Neuronal stem cell (in vitro differentiated cells): ENCODE data around the gene C4orf54.

Source experiments
- DNase-seq: peaks from one replicate; pipeline ENCODE4 v3.0.0-alpha.2; 2013; ENCODE audit warnings: low spot score
- H2AFZ ChIP-seq: one replicate; pipeline ENCODE4 v1.6.1; 2013; ENCODE audit warnings: mild to moderate bottlenecking, low read length, inconsistent platforms
- H2AK5ac ChIP-seq: 2 replicates; pipeline ENCODE4 v1.6.1; 2013; ENCODE audit warnings: low read depth, mild to moderate bottlenecking, inconsistent platforms, low read length, moderate library complexity, mixed read lengths
- H2BK120ac ChIP-seq: 2 replicates; pipeline ENCODE4 v1.6.1; 2013; ENCODE audit warnings: low read depth, mild to moderate bottlenecking, inconsistent platforms, low read length, moderate library complexity, mixed read lengths
- H2BK12ac ChIP-seq: one replicate; pipeline ENCODE4 v1.6.1; 2013; ENCODE audit warnings: low read length, inconsistent platforms
- H2BK15ac ChIP-seq: 2 replicates; pipeline ENCODE4 v1.6.1; 2013; ENCODE audit warnings: mild to moderate bottlenecking, low read length, inconsistent platforms, mixed read lengths
- H2BK5ac ChIP-seq: one replicate; pipeline ENCODE4 v1.6.1; 2013; ENCODE audit warnings: inconsistent platforms, mild to moderate bottlenecking, low read length, moderate library complexity
- H3K14ac ChIP-seq: one replicate; pipeline ENCODE4 v1.6.1; 2013; ENCODE audit warnings: low read length, inconsistent platforms
- H3K18ac ChIP-seq: 2 replicates; pipeline ENCODE4 v1.6.1; 2013; ENCODE audit warnings: low read length, inconsistent platforms
- H3K23ac ChIP-seq: 2 replicates; pipeline ENCODE4 v1.6.1; 2013; ENCODE audit warnings: low read depth, mild to moderate bottlenecking, mixed read lengths, low read length, inconsistent platforms; ENCODE audit not compliant: poor library complexity
- H3K27ac ChIP-seq: replicated peaks from 3 replicates; pipeline ENCODE4 v1.5.1; 2013; ENCODE audit warnings: low read length, inconsistent platforms
- H3K27me3 ChIP-seq, 3 experiments: 2 replicates each; pipeline ENCODE4 v1.6.1; 2013; ENCODE audit warnings: low read length in 3 of 3, mild to moderate bottlenecking in 2 of 3, inconsistent platforms in 1 of 3, low read depth in 1 of 3, mixed read lengths in 1 of 3, moderate library complexity in 1 of 3; ENCODE audit not compliant: control insufficient read depth in 3 of 3, insufficient read depth in 3 of 3
- H3K36me3 ChIP-seq, 2 donors: replicated peaks in 1 of 2; 2 replicates each; pipeline ENCODE4 v1.6.1; 2013; ENCODE audit warnings: low read length in 2 of 2; ENCODE audit not compliant: control insufficient read depth in 2 of 2, insufficient read depth in 2 of 2
- H3K4ac ChIP-seq: 2 replicates; pipeline ENCODE4 v1.6.1; 2013; ENCODE audit warnings: inconsistent platforms, mild to moderate bottlenecking, low read length, moderate library complexity
- H3K4me1 ChIP-seq, 2 donors: 1 replicate in 1 of 2; 2 replicates in 1 of 2; pipeline ENCODE4 v1.6.1; 2013; ENCODE audit warnings: low read length in 2 of 2, low read depth in 1 of 2; ENCODE audit not compliant: control insufficient read depth in 2 of 2, insufficient read depth in 1 of 2
- H3K4me2 ChIP-seq: one replicate; pipeline ENCODE4 v1.6.1; 2013; ENCODE audit warnings: mild to moderate bottlenecking, low read length, inconsistent platforms; ENCODE audit not compliant: insufficient read depth, poor library complexity, severe bottlenecking
- H3K4me3 ChIP-seq, 2 donors: 2 replicates each; pipeline ENCODE4 v1.5.1; 2013; ENCODE audit warnings: low read length in 2 of 2, mild to moderate bottlenecking in 2 of 2, inconsistent platforms in 1 of 2, moderate library complexity in 1 of 2
- H3K79me1 ChIP-seq: one replicate; pipeline ENCODE4 v1.6.1; 2013; ENCODE audit warnings: low read depth, mild to moderate bottlenecking, inconsistent platforms, low read length, moderate library complexity
- H3K9ac ChIP-seq: one replicate; pipeline ENCODE4 v1.6.1; 2013; ENCODE audit warnings: mild to moderate bottlenecking, low read depth, low read length, inconsistent platforms; ENCODE audit not compliant: poor library complexity
- H3K9me3 ChIP-seq, 2 donors: replicated peaks in 1 of 2; 2 replicates each; pipeline versions ENCODE3 to v1.6.1; 2013; ENCODE audit warnings: low read length in 2 of 2, mild to moderate bottlenecking in 2 of 2, inconsistent platforms in 1 of 2, low read depth in 1 of 2, mixed read lengths in 1 of 2, moderate library complexity in 1 of 2; ENCODE audit not compliant: control insufficient read depth in 2 of 2, insufficient read depth in 1 of 2
- H4K8ac ChIP-seq: one replicate; pipeline ENCODE4 v1.6.1; 2013; ENCODE audit warnings: low read depth, mild to moderate bottlenecking, inconsistent platforms, low read length, moderate library complexity
- H4K91ac ChIP-seq: one replicate; pipeline ENCODE4 v1.6.1; 2013; ENCODE audit warnings: low read length, low read depth, mild to moderate bottlenecking, inconsistent platforms; ENCODE audit not compliant: poor library complexity
- WGBS, 2 donors: extraction: QIAGEN DNeasy Blood & Tissue Kit; methylation state at CpG; one replicate each; pipeline ENCODE4 v1.1.7; 2013; ENCODE audit warnings: missing lambda C conversion rate in 2 of 2, mixed read lengths in 1 of 2; ENCODE audit not compliant: insufficient read length in 2 of 2, insufficient replicate concordance in 1 of 2; ENCODE audit errors: extremely low coverage in 2 of 2; 5-methylcytosine and 5-hydroxymethylcytosine counted together

Gene C4orf54

GRCh38 chr4:99647071-99647470 is 10.6 kb downstream of the C4orf54 start:
- H4K8ac ChIP-seq, result no peak overlapping the region
- no peaks in the 10 kb centered on the region for H3K79me1 ChIP-seq
- no peak overlapping the region for H2BK12ac ChIP-seq
- DNase-seq, result no peak
- H2BK120ac ChIP-seq, result no peak overlapping the region
- no CpG with 5 or more reads among the region's 4 CpGs for WGBS, 2 donors
- no peak overlapping the region for H3K4me2 ChIP-seq
- H2BK15ac ChIP-seq, result no peak overlapping the region
- H3K4ac ChIP-seq, result no peak overlapping the region
- no peak overlapping the region for H3K9ac ChIP-seq
- peaks cover 4 to 34% of the 10 kb centered on the region in 2 donors for H3K4me1 ChIP-seq
- no peaks in the 10 kb centered on the region for H3K9me3 ChIP-seq
- no peak overlapping the region for H2BK5ac ChIP-seq
- no peak overlapping the region for H3K23ac ChIP-seq
- no peak overlapping the region for H2AK5ac ChIP-seq
- H4K91ac ChIP-seq, result no peak overlapping the region
- no peaks in the 10 kb centered on the region for H3K27me3 ChIP-seq
- H3K27ac ChIP-seq, result no peak overlapping the region
- H2AFZ ChIP-seq, result no peak overlapping the region
- no peak overlapping the region for H3K14ac ChIP-seq
- H3K36me3 ChIP-seq, result no peaks in the 10 kb centered on the region
- no peak overlapping the region for H3K18ac ChIP-seq
- H3K4me3 ChIP-seq, result no peak overlapping the region

- H2BK120ac ChIP-seq, result no peak overlapping the region
- no peak overlapping the region for H3K14ac ChIP-seq
- H2BK15ac ChIP-seq, result no peak overlapping the region
- H2BK5ac ChIP-seq, result no peak overlapping the region
- H3K18ac ChIP-seq, result no peak overlapping the region
- no peaks in the 10 kb centered on the region for H3K27me3 ChIP-seq
- H3K9ac ChIP-seq, result no peak overlapping the region
- H3K27ac ChIP-seq, result no peak overlapping the region
- H3K36me3 ChIP-seq, result no peaks in the 10 kb centered on the region
- H4K91ac ChIP-seq, result no peak overlapping the region
- no peak overlapping the region for H4K8ac ChIP-seq
- H2AFZ ChIP-seq, result no peak overlapping the region
- H2AK5ac ChIP-seq, result no peak overlapping the region
- H3K4me3 ChIP-seq, result no peak overlapping the region
- no peak overlapping the region for H3K4ac ChIP-seq
- H3K9me3 ChIP-seq, result no peaks in the 10 kb centered on the region
- no peaks in the 10 kb centered on the region for H3K79me1 ChIP-seq
- H2BK12ac ChIP-seq, result no peak overlapping the region
- H3K4me2 ChIP-seq, result no peak overlapping the region
- H3K4me1 ChIP-seq, result peaks cover 4 to 34% of the 10 kb centered on the region in 2 donors
- no peak for DNase-seq
- no peak overlapping the region for H3K23ac ChIP-seq
These were observed 12.0 kb downstream of the C4orf54 start for GRCh38 chr4:99645638-99646037.

GRCh38 chr4:99645036-99645435 is 12.6 kb downstream of the C4orf54 start:
- peak overlapping the region; percentile 50 for H2AFZ ChIP-seq
- H3K4ac ChIP-seq, result no peak overlapping the region
- no peak overlapping the region for H3K23ac ChIP-seq
- H3K9ac ChIP-seq, result no peak overlapping the region
- H3K18ac ChIP-seq, result no peak overlapping the region
- H3K4me1 ChIP-seq, result peaks cover 4 to 34% of the 10 kb centered on the region in 2 donors
- no peak overlapping the region for H2BK12ac ChIP-seq
- H3K79me1 ChIP-seq, result no peaks in the 10 kb centered on the region
- no peaks in the 10 kb centered on the region for H3K36me3 ChIP-seq
- WGBS, 2 donors, result no CpG with 5 or more reads among the region's 1 CpG
- no peak overlapping the region for H2BK15ac ChIP-seq
- no peak overlapping the region for H3K14ac ChIP-seq
- no peak overlapping the region for H2BK120ac ChIP-seq
- no peaks in the 10 kb centered on the region for H3K9me3 ChIP-seq
- H2AK5ac ChIP-seq, result no peak overlapping the region
- no peak overlapping the region for H3K4me3 ChIP-seq
- peak; percentile 32 for DNase-seq
- no peak overlapping the region for H3K4me2 ChIP-seq
- no peak overlapping the region for H4K91ac ChIP-seq
- H4K8ac ChIP-seq, result no peak overlapping the region
- no peak overlapping the region for H2BK5ac ChIP-seq
- H3K27me3 ChIP-seq, result no peaks in the 10 kb centered on the region
- no peak overlapping the region for H3K27ac ChIP-seq

GRCh38 chr4:99644453-99644852 is 13.2 kb downstream of the C4orf54 start:
- no peak overlapping the region for H2BK15ac ChIP-seq
- no peak overlapping the region for H3K27ac ChIP-seq
- H3K79me1 ChIP-seq, result no peaks in the 10 kb centered on the region

More at GRCh38 chr4:99644453-99644852, 13.2 kb downstream of the C4orf54 start:
- H2BK12ac ChIP-seq, result no peak overlapping the region
- no peak for DNase-seq
- H2BK5ac ChIP-seq, result no peak overlapping the region
- no CpG with 5 or more reads among the region's 5 CpGs for WGBS, 2 donors
- no peaks in the 10 kb centered on the region for H3K36me3 ChIP-seq
- H3K9me3 ChIP-seq, result no peaks in the 10 kb centered on the region
- H3K23ac ChIP-seq, result no peak overlapping the region
- no peak overlapping the region for H3K14ac ChIP-seq
- H2AFZ ChIP-seq, result no peak overlapping the region
- no peak overlapping the region for H2BK120ac ChIP-seq
- no peaks in the 10 kb centered on the region for H3K27me3 ChIP-seq
- H3K4me3 ChIP-seq, result no peak overlapping the region
- H3K4me2 ChIP-seq, result no peak overlapping the region
- H4K91ac ChIP-seq, result no peak overlapping the region
- no peak overlapping the region for H4K8ac ChIP-seq
- H3K9ac ChIP-seq, result no peak overlapping the region
- peaks cover 4 to 34% of the 10 kb centered on the region in 2 donors for H3K4me1 ChIP-seq
- no peak overlapping the region for H3K4ac ChIP-seq
- no peak overlapping the region for H2AK5ac ChIP-seq
- H3K18ac ChIP-seq, result no peak overlapping the region
